Right lung (tissue), 5 donors: ENCODE measurements around the gene GNAI3. TPM values are rescaled to one million over a fixed set of nuclear protein-coding genes. Genes with fewer than 3 reads are reported as not detected.
A peak's percentile ranks its signal among the peaks of the same experiment; 100 is the strongest.

ENCODE experiments used
- DNase-seq, 2 donors: peaks; one replicate each; pipeline ENCODE4 v3.0.0-alpha.2; 2013
- polyA plus RNA-seq, 5 donors: library from polyadenylated mRNA; unstranded; fragments of 120-200 nt; gene quantifications; one replicate each; pipeline versions ENCODE4 v1.2.1 to v1.2.3, GENCODE V29; 2013; ENCODE audit warnings: inconsistent platforms in 1 of 5, low replicate concordance in 1 of 5; ENCODE audit not compliant: insufficient read length in 5 of 5, insufficient read depth in 1 of 5

Gene GNAI3
- polyA plus RNA-seq, 5 donors: 9.7 to 12.8 (median 10.9) TPM

- DNase-seq: no peak
Observed at GRCh38 chr1:109521002-109521951, 27.1 kb upstream of the GNAI3 start.

DNA sequence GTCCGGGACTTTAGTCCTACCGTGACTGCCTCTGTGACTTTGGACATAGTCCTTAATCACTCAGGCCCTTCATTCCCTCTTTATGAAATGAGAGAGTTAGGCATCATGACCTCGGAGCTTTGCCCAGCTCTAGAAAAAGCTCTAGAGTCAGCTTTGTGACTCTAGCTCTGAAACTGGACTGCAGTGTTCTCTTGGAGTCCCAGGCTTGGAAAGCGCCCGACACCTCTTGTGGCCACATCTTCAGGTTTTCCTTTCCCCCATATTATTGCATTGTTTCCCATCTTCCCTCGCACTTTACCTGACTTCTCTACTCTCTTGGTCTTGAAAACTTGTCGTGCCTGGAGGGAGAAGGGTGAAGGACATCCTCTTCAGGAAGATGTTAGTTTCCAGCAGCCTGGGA lies 26.4 kb upstream of the GNAI3 start:
- DNase-seq: no peak

GRCh38 chr1:109523706-109524105 lies 24.7 kb upstream of the GNAI3 start:
- no peak for DNase-seq

DNA sequence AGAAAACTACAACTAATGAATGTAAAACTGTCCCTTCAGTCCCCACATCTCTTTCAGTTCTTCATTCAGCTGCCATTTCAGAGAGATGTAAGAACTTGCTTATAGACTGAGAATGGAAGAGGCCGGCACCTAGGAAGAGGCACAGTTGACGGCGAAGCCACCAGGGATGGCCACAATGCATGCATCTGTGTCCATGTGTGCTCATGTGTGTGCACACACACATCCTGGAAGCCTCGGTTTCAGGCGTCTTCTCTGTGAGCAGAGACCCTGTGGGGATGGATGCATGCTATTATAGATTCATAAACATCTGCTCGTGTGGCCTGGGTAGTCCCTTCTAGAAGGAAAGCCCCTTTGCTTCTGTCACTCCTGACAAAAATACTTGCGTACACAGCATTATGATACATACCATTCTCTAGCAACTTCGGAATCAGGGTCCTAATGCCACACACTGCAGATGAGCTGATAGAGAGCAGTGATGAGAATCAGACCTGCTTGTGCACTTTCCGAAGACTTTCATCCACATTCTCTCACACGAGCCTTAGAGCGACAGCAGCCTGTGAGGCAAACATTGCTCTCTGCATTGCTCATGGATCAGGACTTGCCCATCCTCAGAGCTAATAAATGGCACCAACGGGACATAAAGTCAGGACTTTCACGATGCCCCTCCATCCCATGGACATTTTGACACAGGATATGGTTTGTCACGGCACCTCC lies 21.2 kb upstream of the GNAI3 start:
- no peak for DNase-seq

DNA sequence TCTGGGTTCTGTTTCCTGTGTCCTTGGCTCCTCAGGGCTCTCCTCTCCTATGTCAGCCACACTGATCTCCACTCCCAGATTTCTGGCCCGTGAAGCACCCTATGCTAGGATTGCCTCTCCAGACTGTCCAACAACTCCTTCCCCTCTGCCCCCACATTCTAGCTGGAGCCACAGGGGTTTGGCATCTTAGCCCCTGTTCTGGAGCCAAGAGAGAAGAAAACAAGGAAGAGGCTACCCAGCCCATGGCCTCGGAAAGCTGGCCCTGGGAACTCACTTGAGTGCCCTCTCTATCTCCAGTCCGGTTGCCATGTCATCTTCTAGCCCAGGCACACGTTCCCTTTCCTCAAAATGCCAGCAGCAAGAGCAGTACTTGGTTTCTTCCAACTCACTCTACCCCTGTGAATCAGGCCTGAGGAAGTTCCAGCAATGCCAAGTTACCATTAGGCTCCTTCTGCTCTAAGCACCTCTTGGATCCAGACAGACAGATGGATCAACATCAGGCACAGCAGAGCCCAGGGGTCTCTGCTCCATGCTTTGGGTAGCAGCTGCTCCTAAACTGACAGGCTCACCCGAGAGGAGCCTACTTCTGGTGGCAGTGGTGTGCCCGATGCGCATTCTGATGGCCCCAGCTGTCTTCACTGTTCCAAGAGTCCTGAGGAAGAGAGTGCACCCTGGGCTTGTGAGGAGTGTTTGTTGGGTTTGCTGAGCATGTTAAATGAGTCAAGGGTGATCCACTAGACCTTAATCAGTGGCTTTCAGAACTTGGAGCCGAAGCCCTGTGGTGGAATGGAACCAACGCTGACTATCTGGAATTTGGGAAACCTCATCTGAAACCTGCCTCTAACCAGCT lies 20.3 kb upstream of the GNAI3 start:
- DNase-seq: no peak

GRCh38 chr1:109528712-109529111 lies 19.7 kb upstream of the GNAI3 start:
- DNase-seq: no peak

DNA sequence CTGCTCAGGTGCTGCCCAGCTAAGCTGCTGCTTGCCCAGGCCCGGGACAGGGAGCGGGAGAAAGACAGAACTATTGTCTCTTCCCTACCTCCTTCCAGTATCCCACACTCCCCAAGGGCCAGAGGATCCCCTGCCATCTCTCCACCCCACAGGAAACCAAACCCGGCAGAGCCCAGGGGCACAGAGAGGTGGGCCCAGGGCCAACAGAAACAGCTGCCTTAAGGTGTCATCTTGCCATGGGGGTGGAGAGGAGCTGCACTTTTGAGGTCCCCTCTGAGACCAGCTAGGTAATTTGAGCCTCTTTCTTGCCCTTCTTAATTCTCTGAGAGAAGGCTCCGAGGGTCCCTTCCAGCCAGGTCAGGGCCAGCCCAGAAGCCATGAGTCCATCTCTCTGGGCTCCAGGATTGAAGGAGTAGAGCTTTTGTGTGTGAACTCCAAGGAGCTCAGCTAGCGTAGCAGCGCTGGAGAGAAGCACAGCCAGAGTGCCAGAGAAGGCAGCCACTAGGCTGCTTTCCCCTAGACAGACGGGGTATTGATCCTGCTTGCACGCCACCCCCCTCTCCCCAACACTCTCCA lies 18.4 kb upstream of the GNAI3 start:
- no peak for DNase-seq

GRCh38 chr1:109530457-109531087 lies 17.8 kb upstream of the GNAI3 start:
- DNase-seq: peak in 1 of 2 donors; percentile 73

GRCh38 chr1:109531380-109531779 lies 17.0 kb upstream of the GNAI3 start:
- DNase-seq: no peak

- DNase-seq: no peak
Observed at GRCh38 chr1:109531826-109532364, 16.5 kb upstream of the GNAI3 start.

GRCh38 chr1:109532365-109533136 lies 15.9 kb upstream of the GNAI3 start:
- peak in 1 of 2 donors; percentile 72 for DNase-seq

- DNase-seq: no peak
Observed at GRCh38 chr1:109534307-109534858, 14.0 kb upstream of the GNAI3 start.

- DNase-seq: no peak
Observed at GRCh38 chr1:109535481-109535880, 12.9 kb upstream of the GNAI3 start.

GRCh38 chr1:109535971-109536491 lies 12.4 kb upstream of the GNAI3 start:
- no peak for DNase-seq

DNA sequence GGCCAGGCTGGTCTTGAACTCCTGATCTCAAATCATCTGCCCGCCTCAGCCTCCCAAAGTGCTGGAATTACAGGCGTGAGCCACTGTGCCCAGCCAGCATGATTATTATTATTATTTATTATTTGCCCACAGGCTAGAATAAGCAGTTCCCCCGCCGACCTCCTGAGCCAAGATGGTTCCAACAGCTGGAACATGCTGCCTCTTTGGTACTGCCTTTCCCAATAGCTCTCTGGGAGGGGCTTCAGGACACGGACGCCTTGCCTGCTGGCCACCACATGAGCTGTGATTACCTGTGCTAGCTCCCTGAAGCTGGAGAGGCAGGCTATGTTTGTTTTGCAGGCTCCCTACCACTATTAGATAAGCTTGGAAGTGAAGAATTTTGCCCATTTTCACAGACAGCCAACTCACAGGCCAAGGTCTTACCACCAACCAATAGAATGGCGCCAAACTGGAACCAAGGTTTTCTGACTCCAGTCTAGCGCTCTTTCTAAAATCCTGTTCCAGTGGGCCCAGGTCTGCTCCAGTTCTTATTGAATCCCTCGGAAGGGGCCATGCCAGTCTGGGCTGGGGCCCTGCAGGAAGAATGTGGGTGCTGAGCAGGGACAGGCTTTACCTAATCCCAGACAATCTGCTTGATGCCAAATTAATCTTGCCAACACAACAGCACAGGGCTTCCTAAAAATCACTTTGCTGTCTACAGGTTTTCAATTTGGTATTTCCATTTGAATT lies 10.8 kb upstream of the GNAI3 start:
- DNase-seq: no peak

GRCh38 chr1:109538827-109539555 lies 9.4 kb upstream of the GNAI3 start:
- no peak for DNase-seq

- no peak for DNase-seq
Observed at GRCh38 chr1:109539676-109540075, 8.7 kb upstream of the GNAI3 start, which contains the start of gene GPR61. Gene GPR61, plus strand, starts transcription at chr1:109539872. Its CDS starts 3,151 bp downstream, at chr1:109543023.

DNA sequence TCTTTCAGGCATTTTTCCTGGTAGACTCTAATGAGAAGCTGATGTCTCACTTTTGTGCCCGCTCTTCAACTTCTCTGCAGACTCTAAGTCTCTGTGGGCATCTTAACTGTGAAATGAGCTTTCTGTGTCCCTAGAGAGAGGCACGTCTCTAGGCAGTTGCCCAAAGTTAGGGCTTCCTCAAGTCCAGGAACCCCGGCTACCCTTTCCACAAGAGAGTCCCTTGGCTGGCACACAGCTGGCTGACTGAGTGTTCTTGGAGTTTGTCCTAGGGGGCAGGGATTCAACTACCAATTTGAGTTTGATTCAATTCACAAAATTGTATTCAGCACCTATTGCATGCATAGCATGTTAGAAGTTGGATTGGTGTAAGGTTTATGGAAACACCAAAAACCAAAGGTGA lies 7.3 kb upstream of the GNAI3 start:
- no peak for DNase-seq
